NT2/D1 (cell line): ENCODE results near the gene SPATA12.

Experiments
- SUZ12 ChIP-seq: IDR thresholded peaks from 2 replicates; pipeline ENCODE4 v1.6.1; 2011; ENCODE audit not compliant: insufficient read length, insufficient read depth; ENCODE audit errors: extremely low read depth
- ZNF274 ChIP-seq: IDR thresholded peaks from 2 replicates; pipeline ENCODE4 v1.6.1; 2011; ENCODE audit warnings: mild to moderate bottlenecking, low read depth, low read length

DNA sequence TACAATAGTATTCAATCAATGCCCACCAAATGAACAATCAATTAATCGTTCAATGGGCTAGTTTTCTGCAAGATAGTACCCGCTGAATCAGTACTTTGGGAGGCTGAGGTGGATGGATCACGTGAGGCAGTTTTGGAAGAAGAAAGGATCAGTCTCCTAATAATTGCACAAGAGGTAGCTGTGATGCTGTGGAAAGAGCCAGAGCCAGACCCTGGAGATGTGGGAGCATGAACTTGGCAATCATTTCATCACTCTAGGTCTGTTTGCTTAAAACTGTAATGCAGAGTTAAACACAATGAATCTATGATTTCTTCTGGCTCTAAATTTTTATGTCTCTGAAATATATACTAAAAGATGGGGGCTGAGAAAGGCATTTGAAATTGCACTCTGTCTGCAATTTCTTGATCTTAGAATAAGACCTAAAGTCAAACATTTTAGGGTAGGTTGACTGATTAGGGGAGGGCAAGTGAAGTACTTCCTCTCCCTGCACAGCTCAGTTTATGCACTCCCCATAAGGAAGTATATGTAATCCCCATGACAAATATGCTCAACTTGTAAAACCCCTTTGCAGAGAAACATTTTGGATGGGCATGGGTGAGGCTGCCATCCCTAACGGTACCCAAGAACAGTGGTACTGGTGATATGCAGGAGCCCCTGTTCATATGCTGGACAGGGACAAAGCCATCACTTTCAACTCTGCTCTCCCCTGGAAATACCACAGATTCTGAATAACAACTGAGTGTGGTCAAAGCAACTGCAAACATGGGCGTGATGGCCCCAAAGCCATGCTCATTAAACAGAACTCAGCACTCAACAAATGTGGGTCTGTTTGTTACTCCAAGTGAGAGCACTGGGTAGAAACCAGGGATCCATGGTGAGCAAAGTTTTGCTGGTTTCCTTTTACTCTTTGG lies 28.6 kb upstream of the SPATA12 start:
- TF ChIP-seq ZNF274, result no peak
- no peak for TF ChIP-seq SUZ12
